ENCODE measurements around the gene SLC39A1. TPM values are rescaled to one million over a fixed set of nuclear protein-coding genes. Genes with fewer than 3 reads are reported as not detected.

The SLC39A1 gene
- total and polyA plus RNA-seq, 9 of the 15 experiments (the other 6 are each of a cell fraction or from before 2014, with no cell fraction given) = 9.9 to 81.1 (median 62.7) TPM

DNA sequence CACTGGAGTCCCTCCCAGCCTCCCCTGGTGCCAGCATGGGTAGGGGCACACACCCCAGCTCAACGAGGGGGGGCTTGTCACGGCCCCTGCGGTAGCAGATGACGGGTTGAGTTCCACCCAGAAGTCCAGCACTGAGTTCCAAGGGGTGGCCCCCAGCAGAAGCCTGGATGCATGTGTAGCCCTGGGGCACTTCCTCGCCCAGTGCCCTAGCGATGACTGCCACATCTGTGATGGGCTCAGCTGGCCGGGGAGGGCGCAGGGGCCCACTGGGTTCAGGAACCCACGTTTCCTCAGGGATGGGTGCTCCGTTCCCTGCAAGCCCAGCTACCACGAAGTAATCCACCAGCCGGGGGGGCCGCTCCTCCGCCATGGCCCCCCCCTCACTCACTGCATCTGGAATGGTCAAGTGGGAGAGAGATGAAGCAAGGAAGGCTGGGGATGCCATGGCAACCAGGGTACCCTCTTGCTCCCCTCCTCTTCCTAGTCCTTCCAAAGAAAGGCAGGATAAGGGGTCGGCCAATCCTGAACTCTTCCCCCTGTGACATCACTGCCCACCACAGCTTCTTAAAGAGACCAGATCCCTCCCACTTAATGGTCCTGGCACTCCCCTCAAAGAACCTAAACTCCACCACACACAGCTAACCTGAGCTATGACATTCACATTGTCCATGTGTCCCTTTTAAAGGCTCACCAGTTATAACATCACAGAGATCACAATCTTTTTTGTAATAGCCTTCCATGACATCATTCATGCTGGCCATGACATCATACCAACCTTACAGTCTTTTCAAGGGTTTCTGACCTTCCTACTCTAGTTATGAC lies 19.1 kb downstream of the SLC39A1 start:
- Histone ChIP-seq H3K27ac (ENCODE audit: extremely low read depth, low read depth, low read length) (peak overlapping the region; percentile 85), H3K79me2 (ENCODE audit: control insufficient read depth, insufficient read depth, low read length) (peaks cover 29% of the 10 kb centered on the region), H4K20me1 (replicated peaks; ENCODE audit: control insufficient read depth, insufficient read depth, low read length) (no peaks in the 10 kb centered on the region), H3K4me2 (ENCODE audit: insufficient read depth, low read length) (peak overlapping the region; percentile 98), H3K36me3 (ENCODE audit: control insufficient read depth, insufficient read depth, low read length) (peaks cover 74% of the 10 kb centered on the region), H3K9me3 (replicated peaks; ENCODE audit: control insufficient read depth, insufficient read depth, low read depth, low read length) (no peaks in the 10 kb centered on the region), H3K4me1 (replicated peaks in 1 of 2; ENCODE audit: control insufficient read depth in 2 of 2, insufficient read depth in 2 of 2, low read length in 2 of 2) (peaks cover 12 to 32% of the 10 kb centered on the region in 2 experiments; a peak in 4 of 5 replicates), H3K27me3 (ENCODE audit: control insufficient read depth in 2 of 2, insufficient read depth in 2 of 2, low read length in 2 of 2) (no peaks in the 10 kb centered on the region), H2AFZ (ENCODE audit: low read depth, low read length) (no peak overlapping the region), H3K4me3 (peak overlapping the region; percentile 99), H3K9me1 (ENCODE audit: control insufficient read depth, insufficient read depth, low read length) (no peaks in the 10 kb centered on the region), H3K9ac (ENCODE audit: insufficient read depth in 1 of 2, low read depth in 2 of 2, low read length in 2 of 2) (peak overlapping the region; percentile 38 to 88)
- BruUV-seq (replicated peaks) = no TSS peak
- CTCF ChIA-PET (ENCODE audit: low intra/inter-chr PET ratio) = no interaction called here
- intact Hi-C loops (cut with micrococcal nuclease) = no loop called here
- FAIRE-seq = no peak
- POLR2A ChIA-PET = interaction anchor here (0.6 to 5.5 kb wide), 9 partner anchors 10 to 47 kb away, joined by 3 to 39 read pairs (median 6); partner anchors contain the start of genes CREB3L4, CRTC2, JTB and RPS27
- no peak for ATAC-seq
- in situ Hi-C loops (cut with MboI) = no loop called here
- 84% methylated on average over 12 of the region's 15 CpGs for WGBS (ENCODE audit: insufficient coverage, low coverage, missing lambda C conversion rate)
- peak in 2 of 4 experiments; percentile 29 to 41 for DNase-seq (ENCODE audit: extremely low read depth in 1 of 4, low spot score in 3 of 4)
- TF ChIP-seq JUND (IDR thresholded peaks at IDR 0.05; ENCODE audit: borderline replicate concordance, low read depth, low read length) (no peak), JUND (tag; IDR thresholded peaks at IDR 0.05; ENCODE audit: borderline replicate concordance, low read depth, low read length) (peak; percentile 35; the same call in 1 of the 3 replicates), CBFA2T2 (conservative IDR thresholded peaks at IDR 0.05) (no peak), ZFP30 (CRISPR knock-in tag; IDR thresholded peaks at IDR 0.05; ENCODE audit: borderline replicate concordance) (no peak)
- TF ChIP-seq, protein P1, sequence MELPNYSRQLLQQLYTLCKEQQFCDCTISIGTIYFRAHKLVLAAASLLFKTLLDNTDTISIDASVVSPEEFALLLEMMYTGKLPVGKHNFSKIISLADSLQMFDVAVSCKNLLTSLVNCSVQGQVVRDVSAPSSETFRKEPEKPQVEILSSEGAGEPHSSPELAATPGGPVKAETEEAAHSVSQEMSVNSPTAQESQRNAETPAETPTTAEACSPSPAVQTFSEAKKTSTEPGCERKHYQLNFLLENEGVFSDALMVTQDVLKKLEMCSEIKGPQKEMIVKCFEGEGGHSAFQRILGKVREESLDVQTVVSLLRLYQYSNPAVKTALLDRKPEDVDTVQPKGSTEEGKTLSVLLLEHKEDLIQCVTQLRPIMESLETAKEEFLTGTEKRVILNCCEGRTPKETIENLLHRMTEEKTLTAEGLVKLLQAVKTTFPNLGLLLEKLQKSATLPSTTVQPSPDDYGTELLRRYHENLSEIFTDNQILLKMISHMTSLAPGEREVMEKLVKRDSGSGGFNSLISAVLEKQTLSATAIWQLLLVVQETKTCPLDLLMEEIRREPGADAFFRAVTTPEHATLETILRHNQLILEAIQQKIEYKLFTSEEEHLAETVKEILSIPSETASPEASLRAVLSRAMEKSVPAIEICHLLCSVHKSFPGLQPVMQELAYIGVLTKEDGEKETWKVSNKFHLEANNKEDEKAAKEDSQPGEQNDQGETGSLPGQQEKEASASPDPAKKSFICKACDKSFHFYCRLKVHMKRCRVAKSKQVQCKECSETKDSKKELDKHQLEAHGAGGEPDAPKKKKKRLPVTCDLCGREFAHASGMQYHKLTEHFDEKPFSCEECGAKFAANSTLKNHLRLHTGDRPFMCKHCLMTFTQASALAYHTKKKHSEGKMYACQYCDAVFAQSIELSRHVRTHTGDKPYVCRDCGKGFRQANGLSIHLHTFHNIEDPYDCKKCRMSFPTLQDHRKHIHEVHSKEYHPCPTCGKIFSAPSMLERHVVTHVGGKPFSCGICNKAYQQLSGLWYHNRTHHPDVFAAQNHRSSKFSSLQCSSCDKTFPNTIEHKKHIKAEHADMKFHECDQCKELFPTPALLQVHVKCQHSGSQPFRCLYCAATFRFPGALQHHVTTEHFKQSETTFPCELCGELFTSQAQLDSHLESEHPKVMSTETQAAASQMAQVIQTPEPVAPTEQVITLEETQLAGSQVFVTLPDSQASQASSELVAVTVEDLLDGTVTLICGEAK (IDR thresholded peaks at IDR 0.05) = no peak
- TF ChIP-seq, protein P1 (CRISPR knock-in tag; IDR thresholded peaks at IDR 0.05) = no peak
- TF ChIP-seq, protein P2, sequence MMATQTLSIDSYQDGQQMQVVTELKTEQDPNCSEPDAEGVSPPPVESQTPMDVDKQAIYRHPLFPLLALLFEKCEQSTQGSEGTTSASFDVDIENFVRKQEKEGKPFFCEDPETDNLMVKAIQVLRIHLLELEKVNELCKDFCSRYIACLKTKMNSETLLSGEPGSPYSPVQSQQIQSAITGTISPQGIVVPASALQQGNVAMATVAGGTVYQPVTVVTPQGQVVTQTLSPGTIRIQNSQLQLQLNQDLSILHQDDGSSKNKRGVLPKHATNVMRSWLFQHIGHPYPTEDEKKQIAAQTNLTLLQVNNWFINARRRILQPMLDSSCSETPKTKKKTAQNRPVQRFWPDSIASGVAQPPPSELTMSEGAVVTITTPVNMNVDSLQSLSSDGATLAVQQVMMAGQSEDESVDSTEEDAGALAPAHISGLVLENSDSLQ (IDR thresholded peaks at IDR 0.05) = no peak
